Ishikawa (cell line): ENCODE results near the gene OR13J1.

ENCODE experiments used
- CEBPB ChIP-seq: IDR thresholded peaks from 2 replicates; pipeline ENCODE4 v1.6.1; 2012
- CREB1 ChIP-seq: IDR thresholded peaks from 2 replicates; pipeline ENCODE4 v1.6.1; 2012; ENCODE audit warnings: low read depth
- EP300 ChIP-seq: IDR thresholded peaks from 2 replicates; pipeline ENCODE4 v1.6.1; 2012; ENCODE audit warnings: borderline replicate concordance
- RAD21 ChIP-seq: IDR thresholded peaks from 2 replicates; pipeline ENCODE4 v1.6.1; 2012; ENCODE audit warnings: low read depth
- REST ChIP-seq: IDR thresholded peaks from 2 replicates; pipeline ENCODE4 v1.6.1; 2012; ENCODE audit warnings: low read depth, mild to moderate bottlenecking
- TAF1 ChIP-seq: IDR thresholded peaks from 2 replicates; pipeline ENCODE4 v1.6.1; 2012; ENCODE audit warnings: low read depth, mild to moderate bottlenecking
- YY1 ChIP-seq: IDR thresholded peaks from 2 replicates; pipeline ENCODE4 v1.6.1; 2012; ENCODE audit warnings: low read depth

DNA sequence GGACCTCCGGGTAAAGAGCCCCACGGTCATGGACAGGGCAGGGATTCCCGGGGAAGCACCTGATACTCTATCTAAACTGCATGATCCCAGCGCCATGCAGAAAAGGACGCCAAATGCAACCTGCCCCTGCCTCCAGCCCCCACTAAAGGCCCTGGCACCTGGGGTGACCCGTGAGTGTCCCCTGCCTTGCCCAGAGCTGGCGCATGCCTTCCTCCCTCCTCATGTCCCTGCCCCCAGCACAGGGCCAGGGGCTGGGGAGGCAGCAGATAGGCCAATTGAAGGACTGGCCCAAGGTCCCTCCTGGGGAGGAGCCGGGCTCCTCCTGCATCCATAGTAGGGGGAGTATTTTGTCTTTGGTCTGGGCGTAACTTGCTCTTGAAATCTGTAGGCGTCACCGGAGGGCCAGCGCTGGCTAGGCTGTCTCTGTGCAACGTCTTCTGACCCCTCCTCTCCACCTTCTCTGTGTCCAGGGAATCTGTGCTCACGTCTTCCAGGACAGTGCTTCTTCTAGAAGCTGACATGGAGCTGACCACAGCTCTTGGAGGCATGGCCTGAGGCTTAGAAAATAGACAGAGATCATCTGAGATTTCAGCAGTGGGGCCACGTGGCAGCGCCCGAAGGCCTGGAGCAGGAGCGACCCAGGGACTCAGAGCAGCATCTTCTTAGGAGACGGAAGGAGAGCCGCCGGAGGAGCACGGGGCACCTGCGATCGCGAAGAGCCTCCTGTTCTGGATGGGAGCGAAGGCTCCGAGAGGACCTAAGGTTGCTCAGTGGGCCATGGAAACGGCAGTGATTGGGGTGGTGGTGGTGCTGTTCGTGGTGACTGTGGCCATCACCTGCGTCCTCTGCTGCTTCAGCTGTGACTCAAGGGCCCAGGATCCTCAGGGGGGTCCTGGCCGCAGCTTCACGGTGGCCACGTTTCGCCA lies 39.7 kb upstream of the OR13J1 start:
- TF ChIP-seq REST (no peak), TAF1 (no peak), CEBPB (no peak), YY1 (no peak), RAD21 (no peak), CREB1 (no peak), EP300 (no peak)
